ENCODE data around the gene TNFRSF1B. TPM values are rescaled to one million over a fixed set of nuclear protein-coding genes. Genes with fewer than 3 reads are reported as not detected.

The TNFRSF1B gene
- total RNA-seq, 1 experiment from 2014 or later, result not detected

GRCh38 chr1:12189328-12189682 is 22.5 kb downstream of the TNFRSF1B start:
- H3K36me3 ChIP-seq (ENCODE audit: insufficient read depth, low read length, poor library complexity, severe bottlenecking), result no peaks in the 10 kb centered on the region
- intact Hi-C loops (cut with micrococcal nuclease; ENCODE audit: unreplicated experiment), result no loop called here
- no peaks in the 10 kb centered on the region for H3K4me1 ChIP-seq (ENCODE audit: insufficient read depth, low read length, poor library complexity, severe bottlenecking)
- ChIA-PET POLR2A (ENCODE audit: low non-redundant PET) (no interaction called here), CTCF (no interaction called here)
- TF ChIP-seq CTCF (conservative IDR thresholded peaks at IDR 0.05; ENCODE audit: low read depth, low read length), result no peak
- TF ChIP-seq EZH2 (IDR thresholded peaks at IDR 0.05; ENCODE audit: borderline replicate concordance, low read depth, low read length, poor library complexity, severe bottlenecking), result no peak
- peaks cover 33% of the 10 kb centered on the region for H3K27me3 ChIP-seq (replicated peaks; ENCODE audit: insufficient read depth, low read depth, low read length, poor library complexity)
- no peak overlapping the region for H3K27ac ChIP-seq (ENCODE audit: low read depth, low read length, poor library complexity, severe bottlenecking)
- no TSS peak for BruUV-seq (replicated peaks)
- H3K9me3 ChIP-seq (ENCODE audit: low read depth, low read length, poor library complexity, severe bottlenecking), result no peaks in the 10 kb centered on the region
- H3K4me3 ChIP-seq (ENCODE audit: low read depth, low read length, poor library complexity, severe bottlenecking), result no peak overlapping the region
- no peak for DNase-seq (ENCODE audit: low spot score)

GRCh38 chr1:12191242-12192032 is 24.6 kb downstream of the TNFRSF1B start:
- ChIA-PET POLR2A (ENCODE audit: low non-redundant PET) (no interaction called here), CTCF (interaction anchor here (0.6 kb wide), 1 partner anchor 100 kb away, joined by 3 read pairs; no protein-coding TSS in a partner anchor)
- DNase-seq (ENCODE audit: low spot score), result peak; percentile 26
- Histone ChIP-seq H3K27ac (ENCODE audit: low read depth, low read length, poor library complexity, severe bottlenecking) (no peak overlapping the region), H3K4me1 (ENCODE audit: insufficient read depth, low read length, poor library complexity, severe bottlenecking) (no peaks in the 10 kb centered on the region), H3K9me3 (ENCODE audit: low read depth, low read length, poor library complexity, severe bottlenecking) (no peaks in the 10 kb centered on the region), H3K27me3 (replicated peaks; ENCODE audit: insufficient read depth, low read depth, low read length, poor library complexity) (peaks cover 33% of the 10 kb centered on the region), H3K36me3 (ENCODE audit: insufficient read depth, low read length, poor library complexity, severe bottlenecking) (no peaks in the 10 kb centered on the region), H3K4me3 (ENCODE audit: low read depth, low read length, poor library complexity, severe bottlenecking) (no peak overlapping the region)
- intact Hi-C loops (cut with micrococcal nuclease; ENCODE audit: unreplicated experiment), result loop anchor here (1.0 kb wide), 1 partner anchor 14 kb away; no protein-coding TSS in a partner anchor
- TF ChIP-seq EZH2 (IDR thresholded peaks at IDR 0.05; ENCODE audit: borderline replicate concordance, low read depth, low read length, poor library complexity, severe bottlenecking) (no peak), CTCF (conservative IDR thresholded peaks at IDR 0.05; ENCODE audit: low read depth, low read length) (no peak)
- no TSS peak for BruUV-seq (replicated peaks)

GRCh38 chr1:12194666-12195216 is 27.9 kb downstream of the TNFRSF1B start:
- ChIA-PET CTCF (no interaction called here), POLR2A (ENCODE audit: low non-redundant PET) (no interaction called here)
- no peaks in the 10 kb centered on the region for H3K4me1 ChIP-seq (ENCODE audit: insufficient read depth, low read length, poor library complexity, severe bottlenecking)
- no peak overlapping the region for H3K27ac ChIP-seq (ENCODE audit: low read depth, low read length, poor library complexity, severe bottlenecking)
- no TSS peak for BruUV-seq (replicated peaks)
- H3K4me3 ChIP-seq (ENCODE audit: low read depth, low read length, poor library complexity, severe bottlenecking), result no peak overlapping the region
- DNase-seq (ENCODE audit: low spot score), result no peak
- TF ChIP-seq CTCF (conservative IDR thresholded peaks at IDR 0.05; ENCODE audit: low read depth, low read length) (no peak), EZH2 (IDR thresholded peaks at IDR 0.05; ENCODE audit: borderline replicate concordance, low read depth, low read length, poor library complexity, severe bottlenecking) (no peak)
- intact Hi-C loops (cut with micrococcal nuclease; ENCODE audit: unreplicated experiment), result no loop called here
- no peaks in the 10 kb centered on the region for H3K9me3 ChIP-seq (ENCODE audit: low read depth, low read length, poor library complexity, severe bottlenecking)
- H3K36me3 ChIP-seq (ENCODE audit: insufficient read depth, low read length, poor library complexity, severe bottlenecking), result no peaks in the 10 kb centered on the region
- peaks cover 26% of the 10 kb centered on the region for H3K27me3 ChIP-seq (replicated peaks; ENCODE audit: insufficient read depth, low read depth, low read length, poor library complexity)
